A673 (cell line): ENCODE results near the gene LAMB3. TPM values are rescaled to one million over a fixed set of nuclear protein-coding genes. Genes with fewer than 3 reads are reported as not detected.

Experiments used
- BruUV-seq: library from RNA; stranded (reverse); fragments of 400-500 nt; replicated peaks from 2 replicates; lab custom pipeline; 2021; lab: Mats Ljungman, UMichigan
- CTCF ChIA-PET: fragments of 300-600 bp; sonication (Branson Sonifier 250); formaldehyde crosslinking; loops from one replicate; lab custom pipeline; 2022; ENCODE audit warnings: antibody characterized with exemption; lab: Charles Lee
- POLR2A ChIA-PET: fragments of 300-600 bp; sonication (Branson Sonifier 250); formaldehyde crosslinking; loops from one replicate; lab custom pipeline; 2022; ENCODE audit warnings: antibody characterized with exemption; ENCODE audit not compliant: low non-redundant PET; lab: Charles Lee
- DNase-seq: peaks from one replicate; pipeline ENCODE4 v3.0.0-alpha.2; 2015; ENCODE audit warnings: low spot score
- H3K27ac ChIP-seq: fragments of 200-600 bp; sonication (generic); 2 replicates; pipeline ENCODE4 v1.5.1; 2016; ENCODE audit warnings: mixed run types, low read depth, mild to moderate bottlenecking, mixed read lengths, antibody characterized with exemption, low read length; ENCODE audit not compliant: poor library complexity, severe bottlenecking
- H3K27me3 ChIP-seq: fragments of 200-600 bp; sonication (generic); replicated peaks from 2 replicates; pipeline ENCODE4 v1.6.1; 2017; ENCODE audit warnings: mixed run types, low read depth, mild to moderate bottlenecking, mixed read lengths, antibody characterized with exemption, low read length; ENCODE audit not compliant: insufficient read depth, poor library complexity
- H3K36me3 ChIP-seq: fragments of 200-600 bp; sonication (generic); 2 replicates; pipeline ENCODE4 v1.6.1; 2016; ENCODE audit warnings: mixed run types, mild to moderate bottlenecking, mixed read lengths, antibody characterized with exemption, low read length; ENCODE audit not compliant: insufficient read depth, poor library complexity, severe bottlenecking
- H3K4me1 ChIP-seq: fragments of 200-600 bp; sonication (generic); 2 replicates; pipeline ENCODE4 v1.6.1; 2017; ENCODE audit warnings: mixed run types, mild to moderate bottlenecking, mixed read lengths, antibody characterized with exemption, low read length; ENCODE audit not compliant: insufficient read depth, poor library complexity, severe bottlenecking
- H3K4me3 ChIP-seq: fragments of 200-600 bp; sonication (generic); 2 replicates; pipeline ENCODE4 v1.5.1; 2016; ENCODE audit warnings: low read depth, mixed run types, mild to moderate bottlenecking, mixed read lengths, low read length; ENCODE audit not compliant: poor library complexity, severe bottlenecking
- H3K9me3 ChIP-seq: fragments of 200-600 bp; sonication (generic); 2 replicates; pipeline ENCODE4 v1.6.1; 2016; ENCODE audit warnings: mixed run types, low read depth, mild to moderate bottlenecking, mixed read lengths, antibody characterized with exemption, low read length; ENCODE audit not compliant: poor library complexity, severe bottlenecking
- EZH2 ChIP-seq: fragments of 200-600 bp; sonication (generic); IDR thresholded peaks from 2 replicates; pipeline ENCODE4 v1.6.1; 2017; ENCODE audit warnings: borderline replicate concordance, low read depth, mild to moderate bottlenecking, mixed read lengths, antibody characterized with exemption, low read length; ENCODE audit not compliant: poor library complexity, severe bottlenecking
- intact Hi-C: fragments of 100-400 bp; cut with micrococcal nuclease; formaldehyde crosslinking; loops from one replicate; pipeline ENCODE4 v1.10.0; 2022; ENCODE audit not compliant: unreplicated experiment
- total RNA-seq: library from RNA; stranded (reverse); gene quantifications from 2 replicates; pipeline ENCODE4 v1.2.3, GENCODE V29; 2021
- TF ChIP-seq, protein P1 (sequence below): fragments of 300-800, 200-600 bp; sonication (generic); conservative IDR thresholded peaks from 2 replicates; pipeline ENCODE4 v1.5.1; 2017; ENCODE audit warnings: low read depth, mild to moderate bottlenecking, antibody characterized with exemption, low read length, moderate library complexity, mixed read lengths

LAMB3 gene
- total RNA-seq, 1 experiment from 2014 or later = 12.7 TPM

DNA sequence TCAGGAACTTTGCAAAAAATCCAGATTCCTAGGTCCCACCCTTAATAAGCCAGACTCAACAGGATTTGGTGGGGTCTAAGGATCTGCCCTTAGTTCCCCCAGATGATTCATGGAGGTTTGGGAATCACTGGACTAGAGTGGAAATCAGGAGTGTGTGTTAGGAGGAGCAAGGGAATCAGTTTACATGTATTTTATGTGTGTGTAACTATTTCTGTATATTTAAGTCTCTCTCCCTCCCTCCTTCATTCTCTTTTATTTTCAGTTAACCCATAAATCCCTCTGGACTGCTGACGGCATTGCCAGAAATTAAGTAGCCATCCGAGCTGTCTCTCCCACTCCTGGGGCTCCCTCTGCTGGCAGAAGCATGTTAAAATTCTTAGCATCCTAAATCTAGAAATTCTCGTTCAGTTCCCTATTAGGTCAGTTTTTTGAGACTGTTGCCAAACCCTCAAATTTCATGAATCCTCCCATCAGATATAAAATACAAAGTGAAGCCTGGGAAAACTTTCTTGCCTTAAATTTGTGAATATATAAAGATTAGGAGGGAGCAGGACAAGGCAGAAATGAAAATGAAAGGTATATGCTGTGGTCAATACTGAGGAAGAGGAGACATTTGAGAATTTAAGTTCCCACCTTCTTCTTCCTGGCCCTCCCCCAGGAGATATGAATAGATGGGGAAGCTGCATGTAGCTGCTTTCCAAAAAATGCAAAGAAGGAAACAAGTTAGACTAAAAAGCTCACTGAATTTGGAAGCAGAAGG, 40.7 kb upstream of the LAMB3 start:
- no TSS peak for BruUV-seq

DNA sequence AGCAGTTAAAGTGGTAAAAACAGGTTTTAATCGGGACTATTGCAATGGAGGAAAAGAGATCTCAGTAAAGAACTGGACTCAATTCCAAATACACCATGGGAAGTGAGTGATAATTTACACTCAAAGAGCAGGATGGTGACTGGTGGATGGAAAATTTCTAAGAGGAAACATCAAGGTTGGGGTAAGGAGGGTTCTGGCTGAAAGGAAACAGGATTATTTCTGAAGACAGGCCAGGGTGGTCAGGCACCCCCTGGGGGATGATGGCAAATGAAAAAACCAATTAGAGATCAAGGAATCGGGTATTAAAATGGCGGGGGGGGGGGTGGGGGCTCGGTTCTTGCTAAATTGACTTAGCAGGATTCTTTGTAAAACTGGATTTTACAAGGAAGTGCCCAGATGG, 40.1 kb upstream of the LAMB3 start:
- ChIA-PET POLR2A (no interaction called here), CTCF (interaction anchor here (1.0 to 1.4 kb wide), 2 partner anchors 116 to 123 kb away, joined by 4 read pairs; no protein-coding TSS in a partner anchor)
- intact Hi-C loops = loop anchor here (10.0 kb wide), 1 partner anchor 487 kb away; no protein-coding TSS in a partner anchor
- Histone ChIP-seq H3K27me3 (no peaks in the 10 kb centered on the region), H3K9me3 (no peaks in the 10 kb centered on the region), H3K4me3 (no peak overlapping the region), H3K4me1 (peaks cover 46% of the 10 kb centered on the region), H3K27ac (peak overlapping the region; percentile 71), H3K36me3 (no peaks in the 10 kb centered on the region)
- DNase-seq = peak; percentile 64
- BruUV-seq = no TSS peak
- no peak for TF ChIP-seq EZH2
- TF ChIP-seq, protein P1, sequence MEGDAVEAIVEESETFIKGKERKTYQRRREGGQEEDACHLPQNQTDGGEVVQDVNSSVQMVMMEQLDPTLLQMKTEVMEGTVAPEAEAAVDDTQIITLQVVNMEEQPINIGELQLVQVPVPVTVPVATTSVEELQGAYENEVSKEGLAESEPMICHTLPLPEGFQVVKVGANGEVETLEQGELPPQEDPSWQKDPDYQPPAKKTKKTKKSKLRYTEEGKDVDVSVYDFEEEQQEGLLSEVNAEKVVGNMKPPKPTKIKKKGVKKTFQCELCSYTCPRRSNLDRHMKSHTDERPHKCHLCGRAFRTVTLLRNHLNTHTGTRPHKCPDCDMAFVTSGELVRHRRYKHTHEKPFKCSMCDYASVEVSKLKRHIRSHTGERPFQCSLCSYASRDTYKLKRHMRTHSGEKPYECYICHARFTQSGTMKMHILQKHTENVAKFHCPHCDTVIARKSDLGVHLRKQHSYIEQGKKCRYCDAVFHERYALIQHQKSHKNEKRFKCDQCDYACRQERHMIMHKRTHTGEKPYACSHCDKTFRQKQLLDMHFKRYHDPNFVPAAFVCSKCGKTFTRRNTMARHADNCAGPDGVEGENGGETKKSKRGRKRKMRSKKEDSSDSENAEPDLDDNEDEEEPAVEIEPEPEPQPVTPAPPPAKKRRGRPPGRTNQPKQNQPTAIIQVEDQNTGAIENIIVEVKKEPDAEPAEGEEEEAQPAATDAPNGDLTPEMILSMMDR = no peak

More for the DNA sequence above, 40.7 kb upstream of the LAMB3 start:
- H3K36me3 ChIP-seq = no peaks in the 10 kb centered on the region
- CTCF ChIA-PET = interaction anchor here (1.0 to 1.4 kb wide), 2 partner anchors 116 to 123 kb away, joined by 4 read pairs; no protein-coding TSS in a partner anchor
- no peak overlapping the region for H3K4me3 ChIP-seq
- peaks cover 46% of the 10 kb centered on the region for H3K4me1 ChIP-seq
- no peaks in the 10 kb centered on the region for H3K9me3 ChIP-seq
- peak; percentile 95 for DNase-seq
- POLR2A ChIA-PET = interaction anchor here (0.6 kb wide), 1 partner anchor 109 kb away, joined by 3 read pairs; the partner anchor contains the start of gene CAMK1G
- peak overlapping the region; percentile 50 for H3K27ac ChIP-seq
- intact Hi-C loops = loop anchor here (1.0 to 10.0 kb wide), 4 partner anchors 68 to 488 kb away; no protein-coding TSS in a partner anchor
- TF ChIP-seq, protein P1 = peak; percentile 95
- no peak for TF ChIP-seq EZH2
- no peaks in the 10 kb centered on the region for H3K27me3 ChIP-seq

DNA sequence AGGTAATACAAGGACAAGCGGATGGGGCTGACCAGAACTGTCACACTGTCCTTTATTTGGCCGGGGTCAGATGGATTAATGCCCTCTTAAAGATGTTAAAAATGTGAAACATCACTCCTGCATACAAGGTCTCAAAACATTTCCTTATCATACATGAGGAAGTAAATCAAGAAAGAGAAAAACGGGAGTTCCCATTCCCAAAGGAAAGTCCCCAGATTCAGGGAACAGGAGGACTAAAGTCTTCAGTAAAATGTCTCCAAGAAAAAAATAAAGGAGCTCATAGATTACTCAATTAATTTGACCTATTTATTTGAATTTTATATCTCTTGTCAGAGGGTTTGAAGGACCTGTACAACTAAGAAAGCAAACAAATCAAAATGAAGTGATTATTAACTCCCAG, 39.0 kb upstream of the LAMB3 start:
- POLR2A ChIA-PET = no interaction called here
- DNase-seq = no peak
- no TSS peak for BruUV-seq
- intact Hi-C loops = loop anchor here (10.0 kb wide), 1 partner anchor 486 kb away; no protein-coding TSS in a partner anchor
- H3K36me3 ChIP-seq = no peaks in the 10 kb centered on the region
- peaks cover 43% of the 10 kb centered on the region for H3K4me1 ChIP-seq
- no peak overlapping the region for H3K4me3 ChIP-seq
- no peaks in the 10 kb centered on the region for H3K9me3 ChIP-seq
- TF ChIP-seq, protein P1 = no peak
- TF ChIP-seq EZH2 = no peak
- CTCF ChIA-PET = no interaction called here
- no peaks in the 10 kb centered on the region for H3K27me3 ChIP-seq
- H3K27ac ChIP-seq = peak overlapping the region; percentile 40
